ENCODE data around the gene EPHB1.

EPHB1 gene

DNA sequence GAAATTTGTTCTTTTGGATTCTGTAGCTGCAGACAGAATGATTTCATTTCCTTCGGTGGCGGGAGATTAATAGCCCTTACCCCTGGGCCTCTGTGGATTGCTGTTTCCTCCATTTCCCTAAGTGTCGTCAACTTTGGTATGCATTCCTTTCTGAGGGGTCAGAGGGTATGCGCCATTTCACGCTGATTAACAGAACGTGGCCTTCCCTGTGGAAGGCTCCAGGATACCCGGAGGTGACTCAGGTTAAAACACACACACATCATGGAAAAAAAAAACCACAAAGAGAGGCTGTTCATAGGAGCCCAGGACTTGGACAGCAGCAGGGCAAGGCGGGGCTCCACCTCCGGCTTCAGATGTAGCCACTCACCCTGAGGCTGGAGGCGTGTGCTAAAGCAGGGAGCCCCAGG lies 51.9 kb downstream of the EPHB1 start:
- DNase-seq (ENCODE audit: low read depth in 4 of 4, low spot score in 1 of 4) = no peak

GRCh38 chr3:134847349-134847748 lies 52.3 kb downstream of the EPHB1 start:
- no peak for DNase-seq (ENCODE audit: low read depth in 4 of 4, low spot score in 1 of 4)

GRCh38 chr3:134849561-134849960 lies 54.5 kb downstream of the EPHB1 start:
- no peak for DNase-seq (ENCODE audit: low read depth in 4 of 4, low spot score in 1 of 4)

DNA sequence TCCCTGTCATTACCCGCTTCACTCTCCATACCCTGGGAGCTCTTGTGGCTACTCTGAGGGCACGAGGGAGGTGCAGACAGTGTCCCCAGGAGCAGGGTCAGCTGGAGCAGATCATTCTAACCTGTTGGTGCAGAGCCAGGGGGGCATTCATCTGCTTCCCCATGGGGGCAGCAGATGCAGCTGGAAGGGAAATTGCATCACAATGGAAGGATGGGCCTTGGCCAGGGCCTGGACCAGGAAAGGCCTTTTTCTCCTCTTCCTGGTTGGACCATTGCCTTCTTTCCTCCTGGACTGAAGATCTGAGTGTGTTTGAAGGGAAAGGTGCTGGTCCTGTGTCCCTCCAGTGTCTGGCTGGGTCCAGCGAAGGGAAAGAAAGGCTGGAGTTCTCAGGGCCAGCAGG lies 55.7 kb downstream of the EPHB1 start:
- DNase-seq (ENCODE audit: low read depth in 4 of 4, low spot score in 1 of 4) = no peak

- DNase-seq (ENCODE audit: low read depth in 4 of 4, low spot score in 1 of 4) = no peak
Measured at GRCh38 chr3:134852132-134852531, 57.1 kb downstream of the EPHB1 start.

GRCh38 chr3:134852893-134853351 lies 57.9 kb downstream of the EPHB1 start:
- no peak for DNase-seq (ENCODE audit: low read depth in 4 of 4, low spot score in 1 of 4)

DNA sequence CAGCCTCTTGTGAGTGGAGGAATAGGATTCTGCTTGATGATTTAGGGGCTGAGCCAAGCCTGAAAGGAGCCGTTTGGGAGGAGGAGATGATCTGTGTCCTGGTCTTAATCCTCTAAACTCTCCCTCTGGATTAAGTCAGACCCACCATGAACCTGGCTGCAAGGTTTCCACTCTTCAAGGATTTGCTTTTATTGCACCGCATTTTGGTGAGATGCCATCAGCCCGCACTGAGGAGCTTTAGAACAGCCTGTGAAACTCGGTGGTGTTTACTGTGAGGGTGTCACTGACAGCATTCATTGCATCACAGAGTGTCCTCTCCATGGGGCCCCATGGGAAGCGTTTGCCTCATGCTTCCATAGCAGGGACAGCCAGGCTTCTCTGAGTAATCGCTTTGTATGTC lies 59.2 kb downstream of the EPHB1 start:
- no peak for DNase-seq (ENCODE audit: low read depth in 4 of 4, low spot score in 1 of 4)

DNA sequence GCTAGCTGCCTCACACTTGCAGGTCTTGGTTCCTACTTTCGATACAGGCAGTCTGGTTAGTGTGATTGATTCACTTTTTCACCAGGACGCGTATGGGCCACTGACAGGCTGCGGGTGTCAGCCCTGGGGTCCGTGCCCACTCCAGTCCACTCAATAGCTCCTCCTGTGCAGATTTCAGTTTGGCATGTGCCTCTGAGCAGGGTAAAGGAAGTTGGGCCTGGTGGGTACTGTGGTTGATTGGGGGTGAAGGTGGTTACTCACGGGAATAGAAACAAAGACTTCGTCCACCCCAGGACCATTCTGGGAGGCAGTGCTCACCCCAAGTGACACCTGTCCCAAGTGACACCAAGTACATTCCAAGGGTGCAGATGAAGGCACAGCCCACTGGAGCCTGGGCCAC lies 62.3 kb downstream of the EPHB1 start:
- no peak for DNase-seq (ENCODE audit: low read depth in 4 of 4, low spot score in 1 of 4)

DNA sequence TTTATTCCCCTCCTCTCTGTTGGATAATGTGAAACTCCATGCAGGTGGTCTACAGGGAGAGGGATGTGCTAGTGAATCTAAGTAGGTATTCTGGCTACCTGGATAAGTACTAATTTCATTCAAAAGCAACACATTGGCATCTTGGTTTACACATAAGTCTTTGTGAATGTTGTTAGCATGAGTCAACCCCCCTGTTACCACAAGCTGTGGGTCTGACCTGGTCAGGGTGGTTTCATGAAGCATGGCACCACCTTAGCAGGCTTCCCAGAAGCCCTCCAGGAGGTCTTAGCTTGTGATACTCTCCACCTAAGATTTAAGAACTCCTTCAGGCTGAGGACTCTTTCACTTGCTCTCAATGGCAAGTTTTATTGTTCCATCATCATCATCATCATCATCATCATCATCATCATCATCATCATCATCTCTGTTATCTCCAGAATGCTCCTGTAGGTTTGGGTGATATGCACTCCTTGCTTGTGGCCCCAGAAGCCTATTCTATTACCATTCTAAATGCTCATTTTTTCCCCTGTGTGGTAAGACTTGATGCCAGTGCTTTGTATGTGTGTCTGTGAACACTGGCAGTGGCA lies 62.8 kb downstream of the EPHB1 start:
- no peak for DNase-seq (ENCODE audit: low read depth in 4 of 4, low spot score in 1 of 4)

DNA sequence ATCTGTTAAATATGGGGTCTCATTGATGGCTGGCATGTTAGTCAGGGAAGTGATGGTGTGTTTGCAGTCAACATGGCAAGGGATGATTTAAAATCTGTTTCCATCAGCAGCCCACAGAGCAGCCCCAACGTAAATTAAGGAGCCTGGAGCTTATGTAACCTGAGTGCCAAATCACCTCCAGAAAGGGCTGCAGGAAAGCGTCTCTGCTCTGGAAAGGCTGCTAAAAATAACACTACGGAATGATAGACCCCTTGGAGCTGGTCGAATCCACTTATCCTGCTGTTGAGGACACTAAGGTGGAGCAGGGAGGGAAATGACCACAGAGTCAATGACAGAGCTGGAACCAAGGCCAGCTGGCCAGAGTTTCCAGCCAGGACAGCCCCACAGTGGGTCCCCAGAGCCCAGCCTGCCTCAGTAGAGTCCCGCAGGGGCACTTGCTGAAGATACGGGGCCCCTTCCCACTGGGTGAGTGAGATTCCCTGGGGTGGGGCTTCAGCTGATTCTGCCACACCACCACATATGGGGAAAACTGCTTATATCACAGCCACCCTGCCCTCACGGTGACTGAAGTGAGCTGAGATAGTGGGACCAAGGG lies 63.5 kb downstream of the EPHB1 start:
- no peak for DNase-seq (ENCODE audit: low read depth in 4 of 4, low spot score in 1 of 4)

- no peak for DNase-seq (ENCODE audit: low read depth in 4 of 4, low spot score in 1 of 4)
Measured at GRCh38 chr3:134859341-134859740, 64.3 kb downstream of the EPHB1 start.

GRCh38 chr3:134860141-134860540 lies 65.1 kb downstream of the EPHB1 start:
- no peak for DNase-seq (ENCODE audit: low read depth in 4 of 4, low spot score in 1 of 4)

GRCh38 chr3:134863915-134864314 lies 68.9 kb downstream of the EPHB1 start:
- DNase-seq (ENCODE audit: low read depth in 4 of 4, low spot score in 1 of 4) = no peak

GRCh38 chr3:134864636-134865035 lies 69.6 kb downstream of the EPHB1 start:
- DNase-seq (ENCODE audit: low read depth in 4 of 4, low spot score in 1 of 4) = no peak

- no peak for DNase-seq (ENCODE audit: low read depth in 4 of 4, low spot score in 1 of 4)
Measured at GRCh38 chr3:134867277-134867676, 72.2 kb downstream of the EPHB1 start.

- no peak for DNase-seq (ENCODE audit: low read depth in 4 of 4, low spot score in 1 of 4)
Measured at GRCh38 chr3:134869153-134869726, 74.2 kb downstream of the EPHB1 start.

- no peak for DNase-seq (ENCODE audit: low read depth in 4 of 4, low spot score in 1 of 4)
Measured at GRCh38 chr3:134871818-134872217, 76.8 kb downstream of the EPHB1 start.

GRCh38 chr3:134872440-134873388 lies 77.7 kb downstream of the EPHB1 start:
- no peak for DNase-seq (ENCODE audit: low read depth in 4 of 4, low spot score in 1 of 4)

GRCh38 chr3:134873789-134874188 lies 78.7 kb downstream of the EPHB1 start:
- no peak for DNase-seq (ENCODE audit: low read depth in 4 of 4, low spot score in 1 of 4)

DNA sequence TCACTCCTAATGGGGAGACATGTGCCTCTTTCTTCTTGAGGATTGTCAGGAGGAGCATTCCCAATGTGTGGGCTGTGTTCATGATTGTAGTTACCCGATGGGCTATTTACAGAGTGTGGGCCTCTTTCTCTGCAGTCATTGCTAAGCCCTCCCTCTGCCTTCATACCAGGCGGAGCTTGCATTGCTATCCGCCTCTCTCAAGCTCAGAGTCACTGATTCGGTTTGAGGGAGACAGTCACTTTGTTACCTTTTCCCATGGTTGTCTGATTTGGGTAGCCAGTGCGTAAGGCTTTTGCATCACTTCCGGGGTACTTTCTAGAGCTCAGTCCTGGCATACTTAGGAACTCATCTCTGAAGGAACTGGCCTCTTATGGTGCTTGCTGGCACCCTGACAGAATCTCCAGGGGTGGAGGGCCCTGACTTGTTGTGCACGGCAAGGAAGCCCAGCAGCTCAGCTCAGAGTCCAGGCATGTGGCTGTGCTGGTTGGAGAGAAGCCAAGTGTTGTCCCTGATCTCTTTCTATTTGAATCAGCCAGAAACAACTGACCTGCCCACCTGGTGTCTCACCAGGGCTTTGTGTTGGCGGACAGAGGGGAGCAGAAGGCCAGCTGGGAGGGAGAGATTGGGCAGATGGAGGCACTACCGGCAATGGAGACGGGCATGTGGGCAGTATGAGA lies 79.8 kb downstream of the EPHB1 start:
- DNase-seq (ENCODE audit: low read depth in 4 of 4, low spot score in 1 of 4) = no peak

- no peak for DNase-seq (ENCODE audit: low read depth in 4 of 4, low spot score in 1 of 4)
Measured at GRCh38 chr3:134876836-134877235, 81.8 kb downstream of the EPHB1 start.
